Large intestine (tissue), 12 donors: Measurements from ENCODE around the gene FST. TPM values are rescaled to one million over a fixed set of nuclear protein-coding genes. Genes with fewer than 3 reads are reported as not detected.

Experiments
- DNase-seq, 2 donors: peaks; one replicate each; pipeline versions ENCODE4 v3.0.0 to v3.0.0-alpha.2; 2013
- H3K27ac ChIP-seq: one replicate; pipeline ENCODE4 v1.5.1; 2013; ENCODE audit warnings: low read length
- H3K27me3 ChIP-seq: 2 replicates; pipeline ENCODE4 v1.6.1; 2013; ENCODE audit warnings: low read length; ENCODE audit not compliant: control insufficient read depth, insufficient read depth
- H3K36me3 ChIP-seq: 2 replicates; pipeline ENCODE4 v1.6.1; 2013; ENCODE audit warnings: low read length; ENCODE audit not compliant: control insufficient read depth, insufficient read depth
- H3K4me1 ChIP-seq: one replicate; pipeline ENCODE4 v1.6.1; 2013; ENCODE audit warnings: low read length; ENCODE audit not compliant: control insufficient read depth, insufficient read depth
- H3K4me3 ChIP-seq: one replicate; pipeline ENCODE4 v1.5.1; 2013; ENCODE audit warnings: low read length
- H3K9me3 ChIP-seq: one replicate; pipeline ENCODE4 v1.6.1; 2013; ENCODE audit warnings: mild to moderate bottlenecking, low read depth, low read length, moderate library complexity; ENCODE audit not compliant: control insufficient read depth
- WGBS: methylation state at CpG from one replicate; pipeline ENCODE4 v1.1.5; 2013; ENCODE audit warnings: low lambda C conversion rate; ENCODE audit not compliant: insufficient coverage; 5-methylcytosine and 5-hydroxymethylcytosine counted together
- long read RNA-seq, 11 donors: transcript quantifications; one replicate each; lab custom pipeline, GENCODE V29; 2026
- polyA plus RNA-seq: library from polyadenylated mRNA; unstranded; fragments of 120-200 nt; gene quantifications from one replicate; pipeline ENCODE4 v1.2.1, GENCODE V29; 2013

FST gene, protein sequence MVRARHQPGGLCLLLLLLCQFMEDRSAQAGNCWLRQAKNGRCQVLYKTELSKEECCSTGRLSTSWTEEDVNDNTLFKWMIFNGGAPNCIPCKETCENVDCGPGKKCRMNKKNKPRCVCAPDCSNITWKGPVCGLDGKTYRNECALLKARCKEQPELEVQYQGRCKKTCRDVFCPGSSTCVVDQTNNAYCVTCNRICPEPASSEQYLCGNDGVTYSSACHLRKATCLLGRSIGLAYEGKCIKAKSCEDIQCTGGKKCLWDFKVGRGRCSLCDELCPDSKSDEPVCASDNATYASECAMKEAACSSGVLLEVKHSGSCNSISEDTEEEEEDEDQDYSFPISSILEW
- 3.9 TPM for polyA plus RNA-seq
- long read RNA-seq, donor 1, partial matches to known transcripts, result 0 of 2 reads
- long read RNA-seq, donor 1, other reads (novel, unspliced or antisense), result 0 of 2 reads
- long read RNA-seq, donor 2, result 0 reads
- long read RNA-seq, donor 3, result 0 reads
- long read RNA-seq, donor 4, result 0 reads
- long read RNA-seq, donor 5, transcript FST-201 (6 exons, 2,519 nt), result major isoform, 5 of 5 reads
- long read RNA-seq, donor 5, partial matches to known transcripts, result 0 of 5 reads
- long read RNA-seq, donor 5, other reads (novel, unspliced or antisense), result 0 of 5 reads
- long read RNA-seq, donor 6, partial matches to known transcripts, result 0 of 4 reads
- long read RNA-seq, donor 6, other reads (novel, unspliced or antisense), result 0 of 4 reads
- long read RNA-seq, donor 7, transcript FST-201 (6 exons, 2,519 nt), result major isoform, 13 of 15 reads
- long read RNA-seq, donor 7, partial matches to known transcripts, result 0 of 15 reads
- long read RNA-seq, donor 7, other reads (novel, unspliced or antisense), result 0 of 15 reads
- long read RNA-seq, donor 8, partial matches to known transcripts, result 0 of 3 reads
- long read RNA-seq, donor 8, other reads (novel, unspliced or antisense), result 0 of 3 reads
- long read RNA-seq, donor 9, partial matches to known transcripts, result 0 of 2 reads
- long read RNA-seq, donor 9, other reads (novel, unspliced or antisense), result 0 of 2 reads
- long read RNA-seq, donor 10, partial matches to known transcripts, result 0 of 2 reads
- long read RNA-seq, donor 10, other reads (novel, unspliced or antisense), result 0 of 2 reads
- long read RNA-seq, donor 11, result 0 reads

DNA sequence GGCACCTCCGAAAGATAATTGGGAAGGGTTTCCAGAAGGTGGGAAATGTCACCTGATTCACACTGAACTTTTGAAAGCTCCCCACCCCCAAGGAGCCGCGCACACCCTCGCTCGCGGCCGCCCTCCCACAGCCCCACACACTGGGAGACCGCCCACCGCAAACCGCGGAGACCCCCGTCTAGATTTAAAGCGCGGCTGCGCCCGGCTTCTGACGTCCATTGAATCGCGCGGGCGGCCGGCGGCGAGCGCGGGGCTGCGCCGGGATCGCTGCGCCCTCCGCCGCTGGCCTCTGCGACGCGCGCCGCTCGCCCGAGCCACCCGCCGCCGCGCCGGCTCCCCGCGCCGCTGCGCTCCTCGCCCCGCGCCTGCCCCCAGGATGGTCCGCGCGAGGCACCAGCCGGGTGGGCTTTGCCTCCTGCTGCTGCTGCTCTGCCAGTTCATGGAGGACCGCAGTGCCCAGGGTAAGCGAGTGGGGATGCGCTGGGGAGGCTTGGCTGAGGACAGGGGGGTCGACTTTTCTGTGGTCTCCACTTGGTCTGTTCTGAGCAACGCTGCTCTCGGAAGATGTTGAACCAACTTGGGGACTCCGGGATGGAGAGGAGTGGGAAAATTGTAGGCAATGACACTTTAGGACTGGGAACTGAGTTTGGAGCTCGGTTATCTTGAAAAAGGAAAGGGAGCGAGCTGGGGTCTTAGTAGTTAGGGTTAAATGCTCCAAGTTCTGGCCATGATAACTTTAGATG lies at the start of gene FST:
Gene FST, plus strand, starts transcription at position 214 of the 743 bp plus-strand sequence. Its CDS starts 163 bp downstream, at position 377.
- Histone ChIP-seq H3K36me3 (no peaks in the 10 kb centered on the region), H3K4me3 (peak within 1 kb of the TSS; percentile 57), H3K27me3 (peaks cover 55% of the 10 kb centered on the region), H3K9me3 (peaks cover 4% of the 10 kb centered on the region), H3K27ac (peak within 1 kb of the TSS; percentile 55), H3K4me1 (peaks cover 16% of the 10 kb centered on the region)
- DNase-seq, result peak; percentile 8 to 45
- WGBS, result no CpG with 5 or more reads among the region's 64 CpGs

DNA sequence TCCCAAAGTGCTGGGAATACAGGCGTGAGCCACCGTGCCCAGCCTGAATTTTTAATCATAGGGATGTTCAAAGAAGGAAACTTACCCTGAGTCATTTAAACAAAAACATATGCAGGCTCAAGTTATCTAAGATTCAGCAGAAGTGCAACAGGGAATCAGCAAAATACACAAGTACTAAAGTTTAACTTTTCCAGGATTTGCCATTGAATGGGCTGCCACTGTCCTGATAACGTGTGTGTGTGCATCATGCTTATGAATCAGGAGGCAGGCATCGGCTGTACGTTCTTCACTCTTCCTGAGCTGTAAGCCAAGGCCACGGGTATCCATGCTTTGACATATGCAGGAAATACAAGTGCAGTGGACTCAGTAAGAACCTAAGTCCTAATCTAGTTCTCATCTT lies 48.8 kb upstream of the FST start:
- DNase-seq, result no peak
- no peak overlapping the region for H3K4me3 ChIP-seq
- no peaks in the 10 kb centered on the region for H3K4me1 ChIP-seq
- H3K36me3 ChIP-seq, result no peaks in the 10 kb centered on the region
- no CpG with 5 or more reads among the region's 6 CpGs for WGBS
- no peak overlapping the region for H3K27ac ChIP-seq
- H3K27me3 ChIP-seq, result no peaks in the 10 kb centered on the region
- no peaks in the 10 kb centered on the region for H3K9me3 ChIP-seq

DNA sequence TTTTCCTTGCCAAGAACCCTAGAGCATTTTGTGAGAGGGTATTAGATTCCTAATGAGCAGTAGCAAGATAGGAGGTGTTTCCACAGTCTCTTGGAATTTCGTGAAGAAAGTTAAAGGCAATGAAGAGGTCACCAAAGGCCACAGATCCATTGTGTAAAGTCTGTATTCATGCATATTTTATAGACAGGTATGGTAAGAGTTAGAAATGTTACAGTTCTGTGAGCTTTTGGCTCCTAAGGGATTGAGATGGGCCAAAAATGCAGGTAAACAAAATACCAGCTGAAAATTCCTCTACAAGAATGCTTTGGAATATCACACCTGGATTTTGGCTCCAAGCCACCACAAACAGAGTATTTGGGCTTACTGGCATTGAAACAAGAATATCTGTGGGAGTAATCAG lies 47.4 kb upstream of the FST start:
- Histone ChIP-seq H3K9me3 (no peaks in the 10 kb centered on the region), H3K4me3 (no peak overlapping the region), H3K27me3 (no peaks in the 10 kb centered on the region), H3K27ac (no peak overlapping the region), H3K4me1 (no peaks in the 10 kb centered on the region), H3K36me3 (no peaks in the 10 kb centered on the region)
- DNase-seq, result no peak
- no CpG with 5 or more reads among the region's 1 CpG for WGBS

DNA sequence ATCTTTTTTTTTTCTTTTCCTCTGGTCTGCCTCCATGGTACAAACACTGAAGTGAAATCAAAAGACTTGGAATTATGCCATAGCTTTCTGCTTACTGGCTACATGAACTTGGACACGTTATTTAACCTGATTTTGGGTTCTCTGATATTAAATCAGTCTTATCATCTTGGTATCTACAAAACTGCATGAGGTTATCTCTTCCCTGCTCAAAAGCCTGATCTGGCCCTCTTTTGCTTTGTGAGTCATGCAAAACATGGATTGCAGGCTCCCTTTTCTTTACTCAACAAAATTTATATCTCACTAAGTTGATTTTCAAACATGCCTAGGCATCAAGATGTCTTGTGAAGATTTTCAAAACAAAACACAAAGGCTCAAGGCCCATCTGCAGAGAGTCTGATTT lies 45.9 kb upstream of the FST start:
- H3K4me1 ChIP-seq, result no peaks in the 10 kb centered on the region
- H3K36me3 ChIP-seq, result no peaks in the 10 kb centered on the region
- H3K4me3 ChIP-seq, result no peak overlapping the region
- no peak for DNase-seq
- WGBS, result no CpG with 5 or more reads among the region's 1 CpG
- no peaks in the 10 kb centered on the region for H3K9me3 ChIP-seq
- no peaks in the 10 kb centered on the region for H3K27me3 ChIP-seq
- no peak overlapping the region for H3K27ac ChIP-seq

DNA sequence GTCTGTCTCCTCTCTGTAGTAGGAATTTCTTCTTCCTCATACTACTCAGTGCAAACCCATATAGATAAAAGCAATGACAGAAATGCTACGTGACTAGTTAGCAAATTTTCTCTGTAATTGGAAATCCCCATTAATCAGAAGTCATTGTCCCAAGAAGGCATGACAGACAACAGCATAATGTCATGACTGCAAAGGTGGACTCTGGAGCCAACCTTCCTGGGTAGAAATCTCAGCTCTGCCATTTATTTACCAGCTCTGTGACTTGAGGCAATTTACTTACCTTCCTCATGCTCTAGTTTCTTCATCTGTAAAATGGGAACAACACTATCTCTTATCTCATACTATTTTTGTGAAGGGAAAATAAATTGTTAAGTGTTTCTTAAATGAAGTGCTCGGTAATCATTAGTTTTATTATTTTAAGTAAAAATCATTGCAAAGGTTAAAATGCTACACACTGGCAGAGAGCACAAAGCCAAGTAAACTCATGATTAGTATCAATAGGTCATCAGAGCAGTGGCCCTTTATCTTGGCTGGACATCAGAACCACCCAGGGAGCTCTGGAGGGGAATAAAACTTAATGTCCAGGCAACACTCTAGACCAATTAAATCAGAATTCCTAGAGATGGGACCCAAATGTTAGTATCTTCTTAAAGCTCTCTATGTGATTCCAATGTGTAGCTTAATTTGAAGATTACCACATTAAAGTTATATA lies 43.8 kb upstream of the FST start:
- Histone ChIP-seq H3K27me3 (no peaks in the 10 kb centered on the region), H3K4me3 (no peak overlapping the region), H3K36me3 (no peaks in the 10 kb centered on the region), H3K4me1 (no peaks in the 10 kb centered on the region), H3K27ac (no peak overlapping the region), H3K9me3 (no peaks in the 10 kb centered on the region)
- DNase-seq, result no peak
- WGBS, result 100% methylated on average over 1 of the region's 2 CpGs

DNA sequence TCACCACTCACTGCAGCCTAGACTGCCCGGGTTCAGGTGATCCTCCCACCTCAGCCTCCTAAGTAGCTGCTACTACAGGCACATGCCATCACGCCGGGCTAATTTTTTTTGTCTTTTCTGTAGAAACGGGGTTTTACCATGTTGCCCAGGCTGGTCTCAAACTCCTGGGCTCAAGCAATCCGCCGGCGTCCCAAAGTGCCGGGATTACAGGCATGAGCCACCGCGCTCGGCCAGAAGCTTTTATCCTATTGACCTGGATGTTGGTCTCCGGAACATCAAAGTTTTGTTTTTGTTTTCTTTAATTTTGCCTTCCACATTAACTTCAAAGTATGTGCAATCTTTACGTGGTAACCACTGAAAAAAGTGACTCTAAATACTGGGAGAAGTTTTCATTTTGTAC lies 42.4 kb upstream of the FST start:
- Histone ChIP-seq H3K27ac (no peak overlapping the region), H3K4me1 (no peaks in the 10 kb centered on the region), H3K36me3 (no peaks in the 10 kb centered on the region), H3K27me3 (no peaks in the 10 kb centered on the region), H3K4me3 (no peak overlapping the region), H3K9me3 (no peaks in the 10 kb centered on the region)
- 100% methylated on average over 1 of the region's 13 CpGs for WGBS
- no peak for DNase-seq

DNA sequence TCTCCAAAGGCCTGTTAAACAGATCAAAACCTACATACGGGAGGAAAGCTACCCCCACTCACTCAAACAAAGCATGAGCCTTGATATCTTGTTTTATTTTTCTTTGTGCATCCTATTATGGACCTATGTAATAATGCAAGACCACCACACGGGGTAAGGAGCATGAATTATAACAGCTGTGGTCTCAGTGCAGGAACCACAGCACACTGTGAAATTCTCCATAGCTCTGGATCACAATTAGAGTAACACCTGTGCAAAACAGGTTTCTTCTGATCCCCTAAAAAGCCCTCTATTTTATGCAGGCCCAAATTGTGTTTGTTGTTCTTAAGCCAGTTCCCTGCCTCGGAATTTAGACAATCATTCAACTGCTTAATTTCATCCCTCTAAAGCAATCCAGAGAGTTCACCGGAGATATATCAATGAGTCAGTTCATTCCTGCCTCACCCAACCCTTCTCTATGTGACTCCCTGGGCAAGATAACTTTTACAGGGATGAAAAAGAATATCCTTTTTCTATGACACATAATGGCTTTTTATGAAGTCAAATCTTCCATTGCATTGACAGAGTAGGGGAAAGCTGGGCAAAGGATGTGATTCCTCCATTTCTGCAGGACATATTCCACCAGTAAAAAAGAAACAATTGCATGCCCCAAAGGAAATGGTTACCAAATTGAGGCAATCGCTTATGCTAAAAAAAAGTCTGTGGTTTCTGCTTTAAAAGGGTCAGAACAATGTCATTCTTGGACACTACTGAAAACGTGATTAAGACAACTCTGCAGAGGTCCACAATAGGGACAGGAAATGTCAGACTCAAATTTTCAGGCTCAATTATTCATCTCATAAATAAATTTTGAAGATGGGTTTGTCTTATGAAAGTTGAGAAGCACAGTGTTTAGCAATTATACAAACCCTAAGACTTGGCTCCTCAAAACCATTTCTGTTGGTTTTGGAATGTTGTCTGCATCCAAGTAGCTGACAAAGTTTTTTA lies 41.6 kb upstream of the FST start:
- Histone ChIP-seq H3K9me3 (no peaks in the 10 kb centered on the region), H3K4me1 (no peaks in the 10 kb centered on the region), H3K36me3 (no peaks in the 10 kb centered on the region), H3K4me3 (no peak overlapping the region), H3K27me3 (no peaks in the 10 kb centered on the region), H3K27ac (no peak overlapping the region)
- DNase-seq, result no peak
- 69% methylated on average over 5 of the region's 6 CpGs for WGBS

DNA sequence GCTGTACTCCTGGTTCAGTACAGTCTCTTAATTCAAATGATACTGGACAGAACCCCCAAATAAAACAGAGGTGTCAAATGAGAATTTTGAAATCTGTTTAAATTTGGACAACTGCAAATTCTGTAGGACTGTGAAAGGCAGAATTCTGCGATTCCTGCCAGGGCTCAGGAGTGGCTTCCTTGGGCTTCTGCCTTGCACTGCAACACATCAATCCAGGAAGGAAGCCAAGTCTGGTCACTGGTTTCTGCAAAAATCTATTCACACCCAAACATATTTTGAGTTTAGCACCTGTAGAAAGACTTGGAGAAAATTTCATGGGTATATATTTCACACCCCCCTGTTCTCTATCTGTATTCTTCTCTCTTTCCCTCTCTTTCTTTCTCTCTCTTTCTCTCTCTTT lies 37.5 kb upstream of the FST start:
- WGBS, result no CpG with 5 or more reads among the region's 1 CpG
- H3K4me1 ChIP-seq, result no peaks in the 10 kb centered on the region
- no peaks in the 10 kb centered on the region for H3K9me3 ChIP-seq
- no peaks in the 10 kb centered on the region for H3K36me3 ChIP-seq
- no peaks in the 10 kb centered on the region for H3K27me3 ChIP-seq
- H3K27ac ChIP-seq, result no peak overlapping the region
- no peak overlapping the region for H3K4me3 ChIP-seq
- no peak for DNase-seq

DNA sequence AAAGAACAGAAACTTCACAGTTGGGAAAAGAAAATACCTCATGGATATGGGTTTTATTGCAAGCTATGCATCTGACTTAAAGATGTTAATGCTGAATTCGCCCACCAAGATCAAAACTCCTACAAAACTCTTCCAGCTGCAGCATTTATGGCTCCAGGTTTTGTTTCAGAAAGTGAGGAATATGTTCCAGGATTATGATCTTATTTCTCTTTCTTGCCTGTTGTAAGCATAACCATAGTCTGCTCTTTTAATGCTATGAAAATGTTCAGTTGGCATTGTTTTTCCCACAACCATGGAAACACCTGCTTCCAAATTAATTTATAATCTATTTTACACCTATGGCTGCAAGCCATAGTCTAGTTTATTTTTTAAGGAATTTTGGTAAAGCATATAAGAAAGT lies 34.9 kb upstream of the FST start:
- Histone ChIP-seq H3K27ac (no peak overlapping the region), H3K4me3 (no peak overlapping the region), H3K27me3 (no peaks in the 10 kb centered on the region), H3K9me3 (no peaks in the 10 kb centered on the region), H3K4me1 (no peaks in the 10 kb centered on the region), H3K36me3 (no peaks in the 10 kb centered on the region)
- DNase-seq, result no peak
- no CpG with 5 or more reads among the region's 1 CpG for WGBS
